GM23338 (cell line): ENCODE data around the gene ZNF8. TPM values are rescaled to one million over a fixed set of nuclear protein-coding genes. Genes with fewer than 3 reads are reported as not detected.

Experiments used
- ATAC-seq: fragments of 200-7000 bp; cut with Tn5 transposase; 3 replicates; pipeline ENCODE4 v1.9.1; 2020
- DNase-seq: peaks from one replicate; pipeline ENCODE4 v3.0.0-alpha.2; 2015; ENCODE audit warnings: low spot score
- H2AFZ ChIP-seq: fragments of 200-600 bp; sonication (generic); 2 replicates; pipeline ENCODE4 v1.8.0; 2016; ENCODE audit warnings: antibody characterized with exemption, mild to moderate bottlenecking, moderate library complexity
- H3F3A ChIP-seq: fragments of 200-600 bp; sonication (generic); replicated peaks from 2 replicates; pipeline ENCODE4 v1.8.0; 2017; ENCODE audit warnings: antibody characterized with exemption, mixed run types, low read depth
- H3K27ac ChIP-seq: fragments of 200-600 bp; sonication (generic); 2 replicates; pipeline ENCODE4 v1.6.1; 2016; ENCODE audit warnings: low read depth
- H3K27me3 ChIP-seq: fragments of 200-600 bp; sonication (generic); 2 replicates; pipeline ENCODE4 v1.8.0; 2016; ENCODE audit warnings: mild to moderate bottlenecking, mixed run types, moderate library complexity; ENCODE audit not compliant: insufficient read depth
- H3K36me3 ChIP-seq: fragments of 200-600 bp; sonication (generic); 2 replicates; pipeline ENCODE4 v1.8.0; 2016; ENCODE audit warnings: mild to moderate bottlenecking; ENCODE audit not compliant: insufficient read depth
- H3K4me1 ChIP-seq: fragments of 200-600 bp; sonication (generic); 2 replicates; pipeline ENCODE4 v1.8.0; 2016; ENCODE audit warnings: mild to moderate bottlenecking, moderate library complexity; ENCODE audit not compliant: insufficient read depth
- H3K4me2 ChIP-seq: fragments of 200-600 bp; sonication (generic); 2 replicates; pipeline ENCODE4 v1.7.1; 2017; ENCODE audit warnings: mixed run types
- H3K4me3 ChIP-seq: fragments of 200-600 bp; sonication (generic); 2 replicates; pipeline ENCODE4 v1.6.1; 2016; ENCODE audit warnings: mixed run types
- H3K79me2 ChIP-seq: fragments of 200-600 bp; sonication (generic); replicated peaks from 2 replicates; pipeline ENCODE4 v1.8.0; 2017; ENCODE audit warnings: mild to moderate bottlenecking; ENCODE audit not compliant: insufficient read depth
- H3K9me2 ChIP-seq: fragments of 200-600 bp; sonication (generic); 2 replicates; pipeline ENCODE4 v1.8.0; 2017; ENCODE audit not compliant: insufficient read depth
- H4K20me1 ChIP-seq: fragments of 200-600 bp; sonication (generic); replicated peaks from 2 replicates; pipeline ENCODE4 v1.8.0; 2017; ENCODE audit warnings: mild to moderate bottlenecking; ENCODE audit not compliant: insufficient read depth
- H3K27ac Mint-ChIP-seq: 2 replicates; pipeline ENCODE4 v1.8.0; 2020; ENCODE audit warnings: inconsistent platforms, mild to moderate bottlenecking, moderate library complexity, mixed read lengths
- H3K27me3 Mint-ChIP-seq: 3 replicates; pipeline ENCODE4 v1.8.0; 2022; ENCODE audit warnings: low read depth, mild to moderate bottlenecking, moderate library complexity, mixed read lengths, inconsistent platforms; ENCODE audit not compliant: insufficient read depth, poor library complexity
- H3K36me3 Mint-ChIP-seq: 3 replicates; pipeline ENCODE4 v1.8.0; 2021; ENCODE audit warnings: low read depth, mild to moderate bottlenecking, inconsistent platforms, moderate library complexity, mixed read lengths
- H3K4me1 Mint-ChIP-seq: 3 replicates; pipeline ENCODE4 v1.8.0; 2020; ENCODE audit warnings: mild to moderate bottlenecking, inconsistent platforms, mixed read lengths
- H3K4me3 Mint-ChIP-seq: 3 replicates; pipeline ENCODE4 v1.8.0; 2021; ENCODE audit warnings: moderate library complexity, mild to moderate bottlenecking, inconsistent platforms, mixed read lengths
- H3K9me3 Mint-ChIP-seq: 3 replicates; pipeline ENCODE4 v1.8.0; 2020; ENCODE audit warnings: moderate library complexity, mild to moderate bottlenecking, inconsistent platforms, mixed read lengths
- CREB1 ChIP-seq: fragments of 250-450 bp; sonication (Bioruptor Pico); IDR thresholded peaks from 2 replicates; pipeline ENCODE4 v1.5.0; 2020; ENCODE audit warnings: low read depth, mild to moderate bottlenecking, moderate library complexity
- CTCF ChIP-seq, 2 experiments: fragments of 200-600 bp in 1 of 2; sonication (generic) in 1 of 2; conservative IDR thresholded peaks; 2 replicates each; pipeline versions ENCODE4 v1.5.1 to v1.6.1; 2016 to 2017; ENCODE audit warnings: antibody characterized with exemption in 2 of 2, low read depth in 2 of 2, mild to moderate bottlenecking in 2 of 2, moderate library complexity in 1 of 2
- EZH2 ChIP-seq: fragments of 200-600 bp; sonication (generic); IDR thresholded peaks from one replicate; pipeline ENCODE4 v1.8.0; 2017; ENCODE audit warnings: antibody characterized with exemption, mild to moderate bottlenecking, low read depth; ENCODE audit not compliant: unreplicated experiment
- EZH2phosphoT487 ChIP-seq: fragments of 200-600 bp; sonication (generic); IDR thresholded peaks from one replicate; pipeline ENCODE4 v1.8.1; 2018; ENCODE audit warnings: antibody characterized with exemption; ENCODE audit not compliant: unreplicated experiment
- NANOG ChIP-seq: IDR thresholded peaks from 2 replicates; pipeline ENCODE4 v1.6.1; 2016; ENCODE audit warnings: antibody characterized with exemption, borderline replicate concordance
- POLR2AphosphoS5 ChIP-seq: IDR thresholded peaks from 2 replicates; pipeline ENCODE4 v1.6.1; 2016; ENCODE audit warnings: antibody characterized with exemption, low read depth
- ZNF331 ChIP-seq: fragments of 250-450 bp; sonication (Bioruptor Pico); IDR thresholded peaks from 2 replicates; pipeline ENCODE4 v1.5.0; 2020; ENCODE audit warnings: low read depth, mild to moderate bottlenecking, moderate library complexity
- polyA plus RNA-seq: library from polyadenylated mRNA; unstranded; fragments of >200 nt; fragmentation: Nextera tagmentation; extraction: Ambion mirVana; gene quantifications from 2 replicates; pipeline ENCODE4 v1.2.1, GENCODE V29; 2016
- total RNA-seq: library from RNA; depleted of rRNA; stranded (reverse); fragments of >200 nt; shearing (Covaris generic); gene quantifications from 2 replicates; pipeline ENCODE4 v1.2.3, GENCODE V29; 2014
- TF ChIP-seq, protein P1 (sequence below): IDR thresholded peaks from one replicate; pipeline ENCODE4 v1.6.1; 2018; ENCODE audit warnings: antibody characterized with exemption; ENCODE audit not compliant: unreplicated experiment

Gene ZNF8
- total and polyA plus RNA-seq, 2 experiments from 2014 or later, result 4.3 to 30.3 TPM

DNA sequence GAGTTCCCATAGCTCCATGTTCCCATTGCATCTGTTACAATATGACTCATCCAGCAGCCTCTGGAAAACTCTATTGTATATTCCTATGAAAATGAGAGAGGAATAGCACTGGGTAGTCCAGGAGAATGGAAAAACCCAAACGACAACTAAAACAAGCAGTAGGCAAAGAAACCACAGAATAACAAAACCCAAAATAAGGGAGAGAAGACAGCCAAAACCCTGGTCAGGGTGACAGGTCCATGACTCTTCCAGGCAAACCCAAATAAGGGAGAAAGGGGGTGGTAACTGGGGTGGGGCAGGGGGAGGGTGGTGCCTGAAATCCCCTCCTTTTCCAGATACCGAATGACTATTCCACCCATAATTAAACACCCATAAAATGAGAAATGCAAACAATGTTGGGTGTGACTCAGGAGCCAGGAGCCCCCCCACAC lies 4.0 kb upstream of the ZNF8 start:
- 0 out of 2 replicates have a peak, but pooled peaks cover 4% of the 10 kb centered on the region for H3F3A ChIP-seq
- no peak for DNase-seq
- no peak for ATAC-seq
- Mint-ChIP-seq H3K4me1 (peaks cover 4% of the 10 kb centered on the region), H3K4me3 (no peak overlapping the region; the same call in 2 of the 3 replicates), H3K27ac (no peak overlapping the region; the same call in 1 of the 2 replicates), H3K36me3 (peaks cover 72% of the 10 kb centered on the region), H3K27me3 (peaks cover 12% of the 10 kb centered on the region), H3K9me3 (peaks cover 26% of the 10 kb centered on the region)
- TF ChIP-seq NANOG, result no peak
- TF ChIP-seq, protein P1, sequence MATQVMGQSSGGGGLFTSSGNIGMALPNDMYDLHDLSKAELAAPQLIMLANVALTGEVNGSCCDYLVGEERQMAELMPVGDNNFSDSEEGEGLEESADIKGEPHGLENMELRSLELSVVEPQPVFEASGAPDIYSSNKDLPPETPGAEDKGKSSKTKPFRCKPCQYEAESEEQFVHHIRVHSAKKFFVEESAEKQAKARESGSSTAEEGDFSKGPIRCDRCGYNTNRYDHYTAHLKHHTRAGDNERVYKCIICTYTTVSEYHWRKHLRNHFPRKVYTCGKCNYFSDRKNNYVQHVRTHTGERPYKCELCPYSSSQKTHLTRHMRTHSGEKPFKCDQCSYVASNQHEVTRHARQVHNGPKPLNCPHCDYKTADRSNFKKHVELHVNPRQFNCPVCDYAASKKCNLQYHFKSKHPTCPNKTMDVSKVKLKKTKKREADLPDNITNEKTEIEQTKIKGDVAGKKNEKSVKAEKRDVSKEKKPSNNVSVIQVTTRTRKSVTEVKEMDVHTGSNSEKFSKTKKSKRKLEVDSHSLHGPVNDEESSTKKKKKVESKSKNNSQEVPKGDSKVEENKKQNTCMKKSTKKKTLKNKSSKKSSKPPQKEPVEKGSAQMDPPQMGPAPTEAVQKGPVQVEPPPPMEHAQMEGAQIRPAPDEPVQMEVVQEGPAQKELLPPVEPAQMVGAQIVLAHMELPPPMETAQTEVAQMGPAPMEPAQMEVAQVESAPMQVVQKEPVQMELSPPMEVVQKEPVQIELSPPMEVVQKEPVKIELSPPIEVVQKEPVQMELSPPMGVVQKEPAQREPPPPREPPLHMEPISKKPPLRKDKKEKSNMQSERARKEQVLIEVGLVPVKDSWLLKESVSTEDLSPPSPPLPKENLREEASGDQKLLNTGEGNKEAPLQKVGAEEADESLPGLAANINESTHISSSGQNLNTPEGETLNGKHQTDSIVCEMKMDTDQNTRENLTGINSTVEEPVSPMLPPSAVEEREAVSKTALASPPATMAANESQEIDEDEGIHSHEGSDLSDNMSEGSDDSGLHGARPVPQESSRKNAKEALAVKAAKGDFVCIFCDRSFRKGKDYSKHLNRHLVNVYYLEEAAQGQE, result no peak
- H3K4me1 ChIP-seq, result peaks cover 2% of the 10 kb centered on the region
- H3K4me2 ChIP-seq, result no peak overlapping the region
- no peak overlapping the region for H3K4me3 ChIP-seq
- H3K36me3 ChIP-seq, result no peaks in the 10 kb centered on the region; the same call in 1 of the 2 replicates
- no peaks in the 10 kb centered on the region for H3K9me2 ChIP-seq
- no peaks in the 10 kb centered on the region for H3K27me3 ChIP-seq
- H3K27ac ChIP-seq, result no peak overlapping the region; the same call in 1 of the 2 replicates
- peaks cover 34% of the 10 kb centered on the region for H3K79me2 ChIP-seq
- peaks cover 4% of the 10 kb centered on the region for H4K20me1 ChIP-seq
- H2AFZ ChIP-seq, result no peak overlapping the region

DNA sequence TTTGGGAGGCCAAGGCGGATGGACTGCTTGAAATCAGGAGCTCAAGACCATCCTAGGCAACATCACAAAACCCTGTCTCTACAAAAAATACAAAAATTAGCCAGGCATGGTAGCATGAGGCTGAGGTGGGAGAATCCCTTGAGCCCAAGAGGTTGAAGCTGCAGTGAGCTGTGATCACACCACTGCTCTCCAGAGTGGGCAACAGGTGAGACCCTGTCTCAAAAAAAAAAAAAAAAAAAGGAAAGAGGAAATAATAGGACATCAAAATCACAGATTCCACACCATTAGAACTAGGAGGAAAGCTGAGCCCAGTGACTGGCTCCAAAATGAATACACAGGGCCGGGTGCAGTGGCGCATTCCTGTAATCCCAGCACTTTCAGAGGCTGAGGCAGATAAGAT lies 3.2 kb upstream of the ZNF8 start:
- no peak overlapping the region for H3K4me3 ChIP-seq
- peaks cover 71% of the 10 kb centered on the region for H3K36me3 Mint-ChIP-seq
- peaks cover 12% of the 10 kb centered on the region for H3K4me1 Mint-ChIP-seq
- no peaks in the 10 kb centered on the region for H3K27me3 ChIP-seq
- DNase-seq (no peak), ATAC-seq (no peak)
- no peak overlapping the region for H3K27ac ChIP-seq
- peaks cover 42% of the 10 kb centered on the region for H3K79me2 ChIP-seq
- no peak overlapping the region for H2AFZ ChIP-seq
- H3K36me3 ChIP-seq, result no peaks in the 10 kb centered on the region; the same call in 1 of the 2 replicates
- no peak overlapping the region for H3K4me2 ChIP-seq
- H4K20me1 ChIP-seq, result peaks cover 12% of the 10 kb centered on the region
- no peaks in the 10 kb centered on the region for H3K9me2 ChIP-seq
- TF ChIP-seq POLR2AphosphoS5, result no peak
- H3F3A ChIP-seq, result 0 out of 2 replicates have a peak, but pooled peaks cover 4% of the 10 kb centered on the region
- peaks cover 10% of the 10 kb centered on the region for H3K4me1 ChIP-seq
- peaks cover 18% of the 10 kb centered on the region for H3K9me3 Mint-ChIP-seq
- H3K27me3 Mint-ChIP-seq, result peaks cover 12% of the 10 kb centered on the region
- H3K4me3 Mint-ChIP-seq, result no peak overlapping the region
- H3K27ac Mint-ChIP-seq, result no peak overlapping the region

DNA sequence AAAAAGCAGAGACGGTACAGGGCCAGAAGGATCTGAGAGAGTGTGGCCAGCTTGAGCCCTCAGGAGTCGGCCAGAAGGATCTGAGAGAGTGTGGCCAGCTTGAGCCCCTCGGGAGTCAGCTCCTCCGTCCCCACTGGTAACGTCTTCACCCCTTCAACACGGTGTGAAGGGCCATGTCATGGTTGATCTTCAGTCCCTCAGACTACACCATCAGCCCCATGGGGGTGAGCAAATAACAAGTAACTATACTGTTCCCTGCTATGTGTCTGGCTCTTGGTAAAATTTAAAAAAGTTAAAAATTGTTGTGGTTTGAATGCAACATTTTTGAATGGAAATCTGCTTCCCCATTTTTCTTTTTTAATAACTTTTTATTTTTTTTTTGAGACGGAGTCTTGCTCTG lies 1.6 kb upstream of the ZNF8 start:
- no peak for DNase-seq
- Histone ChIP-seq H3K9me2 (no peaks in the 10 kb centered on the region), H3K27me3 (no peaks in the 10 kb centered on the region), H3K4me3 (peak overlapping the region; percentile 73; the same call in 1 of the 2 replicates), H3F3A (0 out of 2 replicates have a peak, but pooled peaks cover 4% of the 10 kb centered on the region), H3K79me2 (peaks cover 59% of the 10 kb centered on the region), H3K4me1 (peaks cover 18% of the 10 kb centered on the region), H3K36me3 (peaks cover 5% of the 10 kb centered on the region; the same call in 1 of the 2 replicates), H3K4me2 (0 out of 2 replicates have a peak overlapping the region, but pooled peaks have one; percentile 91), H4K20me1 (peaks cover 27% of the 10 kb centered on the region), H3K27ac (no peak overlapping the region), H2AFZ (no peak overlapping the region)
- H3K27me3 Mint-ChIP-seq, result peaks cover 12% of the 10 kb centered on the region
- H3K4me1 Mint-ChIP-seq, result peaks cover 21% of the 10 kb centered on the region
- TF ChIP-seq, protein P1, result no peak
- TF ChIP-seq CREB1 (CRISPR knock-in tag) (no peak), CTCF (conservative IDR thresholded peaks at IDR 0.05; ENCODE audit: low read depth in 2 of 2) (no peak), EZH2phosphoT487 (no peak), ZNF331 (CRISPR knock-in tag) (no peak), EZH2 (no peak), NANOG (no peak)
- H3K9me3 Mint-ChIP-seq, result peaks cover 2% of the 10 kb centered on the region; the same call in 1 of the 3 replicates
- peaks cover 66% of the 10 kb centered on the region for H3K36me3 Mint-ChIP-seq
- H3K27ac Mint-ChIP-seq, result no peak overlapping the region
- ATAC-seq, result no peak
- H3K4me3 Mint-ChIP-seq, result peak overlapping the region; percentile 94
